ENCODE data around the gene KLHL2.

DNA sequence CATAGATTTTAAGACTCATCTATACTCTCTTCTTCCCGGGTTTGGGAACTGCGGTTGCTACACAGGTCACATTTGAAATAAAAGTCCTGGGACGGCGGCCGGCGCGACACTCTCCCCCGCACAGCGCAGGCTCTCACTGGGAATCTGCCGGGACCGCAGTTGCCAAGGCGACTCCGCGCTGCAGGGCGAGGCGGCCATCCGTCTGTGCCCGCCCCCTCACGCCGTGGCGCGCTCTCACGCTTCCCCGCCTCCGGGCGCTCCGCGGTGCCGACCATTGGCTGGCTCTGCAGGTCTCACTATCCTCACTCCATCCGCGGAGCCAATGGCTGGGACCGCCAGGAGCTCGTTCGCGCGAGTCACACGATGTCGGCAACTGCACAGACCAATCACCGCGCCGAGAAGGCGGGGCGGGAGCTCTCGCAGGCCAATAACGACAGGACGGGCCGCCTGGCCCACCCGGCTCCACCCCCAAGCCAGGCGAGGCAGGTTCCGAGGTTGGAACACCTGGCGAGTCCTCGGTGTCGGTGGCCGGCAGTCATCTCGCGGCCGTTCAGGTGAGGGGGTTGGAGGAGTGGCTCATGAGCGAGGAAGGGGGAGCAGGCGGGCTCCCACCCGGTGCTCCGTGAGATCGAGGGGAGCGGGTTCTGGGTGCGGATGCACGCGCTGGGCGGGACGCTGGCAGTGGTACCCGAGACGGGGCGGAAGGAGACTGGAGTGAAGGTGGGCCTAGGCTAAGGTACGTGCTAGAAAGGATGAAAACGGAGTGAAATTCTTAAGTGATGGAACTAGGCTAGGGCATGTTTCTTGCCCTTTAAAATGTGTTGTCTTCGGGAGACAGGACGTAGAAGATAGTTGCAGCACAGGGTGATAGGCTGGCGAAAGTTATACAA is 120.1 kb downstream of the KLHL2 start, which contains the start of gene MSMO1:
- no peak for TF ChIP-seq ZNF274 (IDR thresholded peaks at IDR 0.05; ENCODE audit: low read depth, low read length)
- no peak for TF ChIP-seq YY1 (IDR thresholded peaks at IDR 0.05; ENCODE audit: insufficient read depth, insufficient read length)
- no peak for TF ChIP-seq SUZ12 (IDR thresholded peaks at IDR 0.05; ENCODE audit: extremely low read depth, insufficient read depth, insufficient read length)

Measured in NT2/D1 (cell line).